ENCODE measurements around the gene KCNH3. TPM values are rescaled to one million over a fixed set of nuclear protein-coding genes. Genes with fewer than 3 reads are reported as not detected.

The KCNH3 gene
- total and polyA plus RNA-seq, 2 experiments from 2014 or later = 0.21 to 0.52 TPM

- Histone ChIP-seq H3F3A (replicated peaks; ENCODE audit: low read depth) (no peaks in the 10 kb centered on the region), H3K9me2 (ENCODE audit: insufficient read depth) (no peaks in the 10 kb centered on the region), H4K20me1 (replicated peaks; ENCODE audit: insufficient read depth) (peaks cover 4% of the 10 kb centered on the region; the same call in 1 of the 2 replicates), H3K4me1 (ENCODE audit: insufficient read depth) (peaks cover 17% of the 10 kb centered on the region), H3K27me3 (ENCODE audit: insufficient read depth) (peaks cover 67% of the 10 kb centered on the region), H3K4me3 (no peak overlapping the region), H3K36me3 (ENCODE audit: insufficient read depth) (no peaks in the 10 kb centered on the region; the same call in 1 of the 2 replicates), H3K79me2 (replicated peaks; ENCODE audit: insufficient read depth) (no peaks in the 10 kb centered on the region), H3K27ac (ENCODE audit: low read depth) (no peak overlapping the region), H3K4me2 (no peak overlapping the region; the same call in 1 of the 2 replicates), H2AFZ (no peak overlapping the region)
- peak; percentile 42 for DNase-seq (ENCODE audit: low spot score)
- Mint-ChIP-seq H3K4me1 (peaks cover 17% of the 10 kb centered on the region; the same call in 2 of the 3 replicates), H3K4me3 (no peak overlapping the region; the same call in 2 of the 3 replicates), H3K27ac (no peak overlapping the region), H3K36me3 (ENCODE audit: low read depth) (no peaks in the 10 kb centered on the region; the same call in 2 of the 3 replicates), H3K9me3 (no peaks in the 10 kb centered on the region; the same call in 1 of the 3 replicates), H3K27me3 (ENCODE audit: insufficient read depth, low read depth, poor library complexity) (peaks cover 44% of the 10 kb centered on the region)
- ATAC-seq = peak; percentile 37
- TF ChIP-seq JUNB (IDR thresholded peaks at IDR 0.05; ENCODE audit: unreplicated experiment) (no peak), REST (IDR thresholded peaks at IDR 0.05; ENCODE audit: unreplicated experiment) (no peak)
Measured at GRCh38 chr12:49534731-49535278, 4.0 kb upstream of the KCNH3 start.

- DNase-seq (ENCODE audit: low spot score) (no peak), ATAC-seq (no peak)
- Mint-ChIP-seq H3K27ac (no peak overlapping the region), H3K27me3 (ENCODE audit: insufficient read depth, low read depth, poor library complexity) (peaks cover 56% of the 10 kb centered on the region), H3K4me3 (no peak overlapping the region), H3K9me3 (no peaks in the 10 kb centered on the region; the same call in 1 of the 3 replicates), H3K36me3 (ENCODE audit: low read depth) (no peaks in the 10 kb centered on the region; the same call in 2 of the 3 replicates), H3K4me1 (peaks cover 22% of the 10 kb centered on the region)
- no peak overlapping the region for H3K4me2 ChIP-seq
- H3K27ac ChIP-seq (ENCODE audit: low read depth) = no peak overlapping the region
- H3K27me3 ChIP-seq (ENCODE audit: insufficient read depth) = peaks cover 80% of the 10 kb centered on the region
- H3K4me1 ChIP-seq (ENCODE audit: insufficient read depth) = peaks cover 17% of the 10 kb centered on the region
- no peaks in the 10 kb centered on the region for H3F3A ChIP-seq (replicated peaks; ENCODE audit: low read depth)
- H2AFZ ChIP-seq = no peak overlapping the region
- no peaks in the 10 kb centered on the region; the same call in 1 of the 2 replicates for H3K36me3 ChIP-seq (ENCODE audit: insufficient read depth)
- H4K20me1 ChIP-seq (replicated peaks; ENCODE audit: insufficient read depth) = peaks cover 4% of the 10 kb centered on the region; the same call in 1 of the 2 replicates
- H3K9me2 ChIP-seq (ENCODE audit: insufficient read depth) = no peaks in the 10 kb centered on the region
- H3K79me2 ChIP-seq (replicated peaks; ENCODE audit: insufficient read depth) = no peaks in the 10 kb centered on the region
- H3K4me3 ChIP-seq = no peak overlapping the region
- TF ChIP-seq NANOG (IDR thresholded peaks at IDR 0.05; ENCODE audit: borderline replicate concordance) (no peak), ETS1 (IDR thresholded peaks at IDR 0.05) (no peak), CREB1 (CRISPR knock-in tag; IDR thresholded peaks at IDR 0.05; ENCODE audit: low read depth) (no peak), STAT1 (IDR thresholded peaks at IDR 0.05; ENCODE audit: unreplicated experiment) (no peak), POLR2AphosphoS5 (IDR thresholded peaks at IDR 0.05; ENCODE audit: low read depth) (no peak), JUNB (IDR thresholded peaks at IDR 0.05; ENCODE audit: unreplicated experiment) (no peak), ZNF331 (CRISPR knock-in tag; IDR thresholded peaks at IDR 0.05; ENCODE audit: low read depth) (no peak), EZH2 (IDR thresholded peaks at IDR 0.05; ENCODE audit: low read depth, unreplicated experiment) (no peak), ZNF462 (CRISPR knock-in tag; IDR thresholded peaks at IDR 0.05) (no peak)
Measured at GRCh38 chr12:49535921-49536525, 2.8 kb upstream of the KCNH3 start.

Data from GM23338 (cell line).